ENCODE data around the gene BLMH. TPM values are rescaled to one million over a fixed set of nuclear protein-coding genes. Genes with fewer than 3 reads are reported as not detected.

BLMH gene
- total and polyA plus RNA-seq, 7 donors = 17.0 to 33.0 (median 23.6) TPM

DNA sequence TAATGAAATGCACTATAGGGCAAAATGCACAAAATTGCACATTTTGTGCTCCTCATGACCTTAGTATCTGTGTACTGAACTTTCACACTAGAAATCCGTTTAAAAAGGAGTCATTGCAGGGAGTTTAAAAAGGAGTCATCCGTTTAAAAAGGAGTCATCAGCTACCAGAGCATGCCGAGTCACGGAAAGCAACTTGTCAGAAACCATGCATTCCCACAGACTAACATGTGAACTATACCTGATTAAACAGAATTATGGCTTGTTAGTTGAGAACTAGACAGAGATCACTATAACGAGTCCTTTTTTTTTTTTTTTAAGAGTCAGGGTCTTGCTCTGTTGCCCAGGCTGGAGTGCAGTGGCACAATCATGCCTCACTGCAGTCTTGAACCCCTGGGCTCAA is 92.1 kb downstream of the BLMH start:
- intact Hi-C loops (cut with DNase I) = no loop called here
- no peaks in the 10 kb centered on the region for H3K36me3 ChIP-seq (ENCODE audit: insufficient read depth in 1 of 2, low read depth in 1 of 2)
- no peak overlapping the region for H3K4me3 ChIP-seq
- TF ChIP-seq, protein P1, sequence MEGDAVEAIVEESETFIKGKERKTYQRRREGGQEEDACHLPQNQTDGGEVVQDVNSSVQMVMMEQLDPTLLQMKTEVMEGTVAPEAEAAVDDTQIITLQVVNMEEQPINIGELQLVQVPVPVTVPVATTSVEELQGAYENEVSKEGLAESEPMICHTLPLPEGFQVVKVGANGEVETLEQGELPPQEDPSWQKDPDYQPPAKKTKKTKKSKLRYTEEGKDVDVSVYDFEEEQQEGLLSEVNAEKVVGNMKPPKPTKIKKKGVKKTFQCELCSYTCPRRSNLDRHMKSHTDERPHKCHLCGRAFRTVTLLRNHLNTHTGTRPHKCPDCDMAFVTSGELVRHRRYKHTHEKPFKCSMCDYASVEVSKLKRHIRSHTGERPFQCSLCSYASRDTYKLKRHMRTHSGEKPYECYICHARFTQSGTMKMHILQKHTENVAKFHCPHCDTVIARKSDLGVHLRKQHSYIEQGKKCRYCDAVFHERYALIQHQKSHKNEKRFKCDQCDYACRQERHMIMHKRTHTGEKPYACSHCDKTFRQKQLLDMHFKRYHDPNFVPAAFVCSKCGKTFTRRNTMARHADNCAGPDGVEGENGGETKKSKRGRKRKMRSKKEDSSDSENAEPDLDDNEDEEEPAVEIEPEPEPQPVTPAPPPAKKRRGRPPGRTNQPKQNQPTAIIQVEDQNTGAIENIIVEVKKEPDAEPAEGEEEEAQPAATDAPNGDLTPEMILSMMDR (IDR thresholded peaks at IDR 0.05) = no peak
- peaks cover 0 to 2% (median 0%) of the 10 kb centered on the region in 3 donors for H3K27me3 ChIP-seq (ENCODE audit: insufficient read depth in 3 of 3, low read length in 2 of 3)
- ATAC-seq (no peak), DNase-seq (no peak)
- no peaks in the 10 kb centered on the region for H3K9me3 ChIP-seq
- 75 to 85% (median 80%) methylated on average over 5 of the region's 5 CpGs for WGBS, 3 donors
- H3K27ac ChIP-seq = no peak overlapping the region
- H3K4me1 ChIP-seq = no peaks in the 10 kb centered on the region

Other genes starting within 250 kb of the BLMH start
- gene NSRP1, start 175.1 kb downstream of the BLMH start, total RNA-seq = 10 to 100 TPM; 13.6 to 25.9 (median 21.6) TPM
- gene NSRP1, start 175.1 kb downstream of the BLMH start, polyA plus RNA-seq = 10 to 100 TPM; 15.3 to 32.7 (median 19.3) TPM
- not detected for gene SLC6A4, start 56.2 kb downstream of the BLMH start, total RNA-seq
- gene SLC6A4, start 56.2 kb downstream of the BLMH start, polyA plus RNA-seq = under 1 TPM in 2 of 3 donors, not detected in 1; 0.01 to 0.06 TPM
- gene TMIGD1, start 42.1 kb upstream of the BLMH start, total RNA-seq = not detected
- gene TMIGD1, start 42.1 kb upstream of the BLMH start, polyA plus RNA-seq = not detected
- 10 to 100 TPM; 18.6 to 29.3 (median 23.1) TPM for gene CPD, start 87.0 kb upstream of the BLMH start, total RNA-seq
- 10 to 100 TPM in 1 of 3 donors, 1 to 10 TPM in 2; 5.6 to 12.5 (median 7.7) TPM for gene CPD, start 87.0 kb upstream of the BLMH start, polyA plus RNA-seq
- gene GOSR1, start 185.5 kb upstream of the BLMH start, total RNA-seq = 10 to 100 TPM; 26.8 to 38.2 (median 27.2) TPM
- gene GOSR1, start 185.5 kb upstream of the BLMH start, polyA plus RNA-seq = 10 to 100 TPM in 2 of 3 donors, 1 to 10 TPM in 1; 10.0 to 20.4 (median 13.9) TPM

Data from psoas muscle (tissue), 8 donors.